SK-N-SH treated with all-trans-retinoic acid at 6 μM for 48 hours (cell line): ENCODE results near the gene CDCA8.

Experiments used
- ATAC-seq: fragments of 200-7000 bp; cut with Tn5 transposase; 3 replicates; pipeline ENCODE4 v1.9.1; 2020; ENCODE audit warnings: mild to moderate bottlenecking, moderate library complexity
- BACH2 ChIP-seq: fragments of 250-450 bp; sonication (Bioruptor Pico); IDR thresholded peaks from 2 replicates; pipeline ENCODE4 v1.9.0; 2021; ENCODE audit warnings: mild to moderate bottlenecking, borderline replicate concordance
- CREB5 ChIP-seq: fragments of 250-450 bp; sonication (Bioruptor Pico); IDR thresholded peaks from 2 replicates; pipeline ENCODE4 v1.5.1; 2020; ENCODE audit warnings: low read depth, mild to moderate bottlenecking, moderate library complexity
- CSDC2 ChIP-seq: fragments of 250-450 bp; sonication (Bioruptor Pico); IDR thresholded peaks from 2 replicates; pipeline ENCODE4 v1.5.0; 2020; ENCODE audit warnings: mild to moderate bottlenecking, moderate library complexity
- CSRNP3 ChIP-seq: fragments of 250-450 bp; sonication (Bioruptor Pico); IDR thresholded peaks from 2 replicates; pipeline ENCODE4 v1.5.1; 2021; ENCODE audit warnings: mild to moderate bottlenecking, moderate library complexity
- ESRRG ChIP-seq: fragments of 250-450 bp; sonication (Bioruptor Pico); IDR thresholded peaks from 2 replicates; pipeline ENCODE4 v1.6.1; 2021; ENCODE audit warnings: mild to moderate bottlenecking
- GLIS3 ChIP-seq: fragments of 250-450 bp; sonication (Bioruptor Pico); IDR thresholded peaks from 2 replicates; pipeline ENCODE4 v1.5.0; 2020; ENCODE audit warnings: mild to moderate bottlenecking, moderate library complexity
- ISL1 ChIP-seq: fragments of 250-450 bp; sonication (Bioruptor Pico); IDR thresholded peaks from 2 replicates; pipeline ENCODE4 v2.1.2; 2022; ENCODE audit warnings: mild to moderate bottlenecking, moderate library complexity
- OSR1 ChIP-seq: fragments of 250-450 bp; sonication (Bioruptor Pico); IDR thresholded peaks from 2 replicates; pipeline ENCODE4 v1.8.0; 2022; ENCODE audit warnings: moderate library complexity, mild to moderate bottlenecking, inconsistent platforms
- POU6F1 ChIP-seq: fragments of 250-450 bp; sonication (Bioruptor Pico); IDR thresholded peaks from 2 replicates; pipeline ENCODE4 v1.8.0; 2021; ENCODE audit warnings: low read depth, mild to moderate bottlenecking, moderate library complexity, borderline replicate concordance
- PPARA ChIP-seq: fragments of 250-450 bp; sonication (Bioruptor Pico); IDR thresholded peaks from 2 replicates; pipeline ENCODE4 v1.5.0; 2020; ENCODE audit warnings: mild to moderate bottlenecking, borderline replicate concordance
- RARB ChIP-seq: fragments of 250-450 bp; sonication (Bioruptor Pico); IDR thresholded peaks from 2 replicates; pipeline ENCODE4 v1.8.0; 2021; ENCODE audit warnings: mild to moderate bottlenecking, moderate library complexity
- SNAI2 ChIP-seq: fragments of 250-450 bp; sonication (Bioruptor Pico); IDR thresholded peaks from 2 replicates; pipeline ENCODE4 v1.5.0; 2020; ENCODE audit warnings: mild to moderate bottlenecking, moderate library complexity
- TCF4 ChIP-seq: fragments of 250-450 bp; sonication (Bioruptor Pico); IDR thresholded peaks from 2 replicates; pipeline ENCODE4 v1.8.0; 2021; ENCODE audit warnings: mild to moderate bottlenecking, moderate library complexity, borderline replicate concordance
- TOX ChIP-seq: fragments of 250-450 bp; sonication (Bioruptor Pico); IDR thresholded peaks from 2 replicates; pipeline ENCODE4 v1.8.0; 2021; ENCODE audit warnings: mild to moderate bottlenecking, moderate library complexity, borderline replicate concordance
- TSHZ2 ChIP-seq: fragments of 250-450 bp; sonication (Bioruptor Pico); IDR thresholded peaks from 2 replicates; pipeline ENCODE4 v1.5.0; 2020; ENCODE audit warnings: mild to moderate bottlenecking, moderate library complexity
- ZC3H10 ChIP-seq: fragments of 250-450 bp; sonication (Bioruptor Pico); IDR thresholded peaks from 2 replicates; pipeline ENCODE4 v1.5.1; 2021; ENCODE audit warnings: mild to moderate bottlenecking, moderate library complexity
- ZFP3 ChIP-seq: fragments of 250-450 bp; sonication (Bioruptor Pico); IDR thresholded peaks from 2 replicates; pipeline ENCODE4 v1.5.0; 2020; ENCODE audit warnings: mild to moderate bottlenecking, moderate library complexity
- ZFP30 ChIP-seq: fragments of 450-650 bp; formaldehyde crosslinking; IDR thresholded peaks from 2 replicates; pipeline ENCODE4 v1.5.0; 2022; ENCODE audit warnings: mild to moderate bottlenecking, moderate library complexity
- ZNF565 ChIP-seq: fragments of 450-650 bp; formaldehyde crosslinking; conservative IDR thresholded peaks from 2 replicates; pipeline ENCODE4 v1.5.0; 2020; ENCODE audit warnings: low read depth, mild to moderate bottlenecking, moderate library complexity
- ZNF70 ChIP-seq: fragments of 450-650 bp; formaldehyde crosslinking; IDR thresholded peaks from 2 replicates; pipeline ENCODE4 v1.5.0; 2020; ENCODE audit warnings: mild to moderate bottlenecking, moderate library complexity
- ZNF8 ChIP-seq: fragments of 450-650 bp; formaldehyde crosslinking; IDR thresholded peaks from 2 replicates; pipeline ENCODE4 v1.5.0; 2020; ENCODE audit warnings: mild to moderate bottlenecking, moderate library complexity

Gene CDCA8

GRCh38 chr1:37723390-37724078, 31.2 kb downstream of the CDCA8 start:
- no peak for ATAC-seq
- TF ChIP-seq BACH2 (no peak), SNAI2 (no peak), ZFP3 (no peak), TOX (no peak), ZFP30 (CRISPR knock-in tag) (no peak), RARB (CRISPR knock-in tag) (no peak), ZNF565 (no peak), POU6F1 (CRISPR knock-in tag) (no peak), CSRNP3 (CRISPR knock-in tag) (no peak), TCF4 (CRISPR knock-in tag) (no peak), ESRRG (no peak), ZNF70 (no peak), CSDC2 (CRISPR knock-in tag) (no peak), GLIS3 (CRISPR knock-in tag) (no peak), ISL1 (CRISPR knock-in tag) (no peak), ZNF8 (CRISPR knock-in tag) (no peak), OSR1 (CRISPR knock-in tag) (no peak)

GRCh38 chr1:37724575-37724974, 32.3 kb downstream of the CDCA8 start:
- no peak for TF ChIP-seq TOX
- no peak for TF ChIP-seq ZFP30 (CRISPR knock-in tag)
- TF ChIP-seq SNAI2: no peak
- TF ChIP-seq CSDC2 (CRISPR knock-in tag): no peak
- no peak for TF ChIP-seq ZNF565
- no peak for TF ChIP-seq RARB (CRISPR knock-in tag)
- TF ChIP-seq ESRRG: no peak
- TF ChIP-seq POU6F1 (CRISPR knock-in tag): no peak
- no peak for TF ChIP-seq BACH2
- TF ChIP-seq ZNF70: no peak
- no peak for TF ChIP-seq CREB5 (CRISPR knock-in tag)
- TF ChIP-seq PPARA: no peak
- no peak for TF ChIP-seq OSR1 (CRISPR knock-in tag)
- no peak for TF ChIP-seq TSHZ2 (CRISPR knock-in tag)
- TF ChIP-seq ZNF8 (CRISPR knock-in tag): no peak
- TF ChIP-seq ZFP3: no peak
- TF ChIP-seq CSRNP3 (CRISPR knock-in tag): no peak
- no peak for TF ChIP-seq ZC3H10 (CRISPR knock-in tag)
- TF ChIP-seq ISL1 (CRISPR knock-in tag): no peak
- TF ChIP-seq TCF4 (CRISPR knock-in tag): no peak
- no peak for ATAC-seq
